GM10266 (cell line): ENCODE results near the gene DUOX2.

Experiments
- DNase-seq: peaks from one replicate; pipeline ENCODE4 v3.0.0; 2012; ENCODE audit errors: extremely low spot score
- TF ChIP-seq, protein P1 (sequence below): IDR thresholded peaks from 2 replicates; pipeline ENCODE4 v1.5.1; 2012; ENCODE audit warnings: mild to moderate bottlenecking, low read depth; ENCODE audit not compliant: control insufficient read depth, insufficient read depth; ENCODE audit errors: missing control alignments

Gene DUOX2

DNA sequence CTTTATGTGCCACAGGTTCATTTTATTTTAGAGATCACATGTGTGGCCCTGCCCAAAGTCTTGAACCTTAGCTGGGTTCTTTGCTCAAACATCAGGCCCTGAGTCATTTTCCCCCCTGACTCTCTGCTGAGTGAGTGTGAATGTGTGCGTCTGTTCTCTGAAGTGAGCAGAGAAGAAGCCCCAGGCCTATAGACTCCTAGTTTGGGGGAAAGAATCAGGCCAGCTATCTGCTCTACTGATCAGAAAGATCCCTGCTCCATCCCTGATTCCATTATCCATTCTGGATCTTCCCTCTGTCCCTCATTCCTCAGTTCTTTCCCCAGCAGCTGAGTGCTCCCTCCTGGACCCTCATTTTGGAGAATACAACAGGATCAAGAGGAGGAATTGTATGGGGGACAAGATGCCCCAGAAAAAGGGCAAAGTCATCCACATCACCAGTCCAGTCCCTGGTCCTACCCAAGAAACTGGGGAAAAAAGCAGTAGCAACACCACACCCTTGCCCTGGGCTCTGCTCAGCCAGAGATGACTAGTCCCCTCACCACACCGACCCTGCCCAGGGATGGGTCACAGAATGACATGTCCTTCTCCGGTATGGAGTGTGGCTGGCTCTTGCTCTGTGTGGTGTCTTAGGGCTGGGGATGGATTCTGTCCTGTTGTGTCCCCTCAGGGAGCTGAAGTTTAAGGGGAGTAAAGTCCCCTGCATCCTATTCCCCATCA, 19.0 kb upstream of the DUOX2 start:
- no peak for DNase-seq
- TF ChIP-seq, protein P1, sequence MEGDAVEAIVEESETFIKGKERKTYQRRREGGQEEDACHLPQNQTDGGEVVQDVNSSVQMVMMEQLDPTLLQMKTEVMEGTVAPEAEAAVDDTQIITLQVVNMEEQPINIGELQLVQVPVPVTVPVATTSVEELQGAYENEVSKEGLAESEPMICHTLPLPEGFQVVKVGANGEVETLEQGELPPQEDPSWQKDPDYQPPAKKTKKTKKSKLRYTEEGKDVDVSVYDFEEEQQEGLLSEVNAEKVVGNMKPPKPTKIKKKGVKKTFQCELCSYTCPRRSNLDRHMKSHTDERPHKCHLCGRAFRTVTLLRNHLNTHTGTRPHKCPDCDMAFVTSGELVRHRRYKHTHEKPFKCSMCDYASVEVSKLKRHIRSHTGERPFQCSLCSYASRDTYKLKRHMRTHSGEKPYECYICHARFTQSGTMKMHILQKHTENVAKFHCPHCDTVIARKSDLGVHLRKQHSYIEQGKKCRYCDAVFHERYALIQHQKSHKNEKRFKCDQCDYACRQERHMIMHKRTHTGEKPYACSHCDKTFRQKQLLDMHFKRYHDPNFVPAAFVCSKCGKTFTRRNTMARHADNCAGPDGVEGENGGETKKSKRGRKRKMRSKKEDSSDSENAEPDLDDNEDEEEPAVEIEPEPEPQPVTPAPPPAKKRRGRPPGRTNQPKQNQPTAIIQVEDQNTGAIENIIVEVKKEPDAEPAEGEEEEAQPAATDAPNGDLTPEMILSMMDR = no peak

DNA sequence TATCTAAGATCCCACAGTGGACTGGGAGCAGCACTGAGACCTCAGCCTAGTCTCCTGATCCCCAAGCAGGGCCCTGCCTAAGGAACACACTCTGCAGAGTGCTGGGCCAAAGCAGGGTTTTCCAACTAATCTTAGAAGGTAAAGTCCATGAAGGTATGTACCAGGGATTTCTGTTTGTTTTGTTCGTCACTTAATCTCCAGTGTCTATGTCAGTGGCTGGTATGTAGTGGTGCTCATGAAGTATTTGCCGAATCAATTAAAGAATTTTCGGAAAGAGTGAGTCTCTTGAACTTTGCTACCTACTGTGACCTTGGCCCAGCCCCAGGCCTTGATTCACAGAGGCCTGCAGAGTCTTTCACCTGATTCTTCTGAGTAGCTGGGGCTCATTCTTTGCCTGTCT, 17.5 kb upstream of the DUOX2 start:
- TF ChIP-seq, protein P1 = no peak
- DNase-seq = no peak

DNA sequence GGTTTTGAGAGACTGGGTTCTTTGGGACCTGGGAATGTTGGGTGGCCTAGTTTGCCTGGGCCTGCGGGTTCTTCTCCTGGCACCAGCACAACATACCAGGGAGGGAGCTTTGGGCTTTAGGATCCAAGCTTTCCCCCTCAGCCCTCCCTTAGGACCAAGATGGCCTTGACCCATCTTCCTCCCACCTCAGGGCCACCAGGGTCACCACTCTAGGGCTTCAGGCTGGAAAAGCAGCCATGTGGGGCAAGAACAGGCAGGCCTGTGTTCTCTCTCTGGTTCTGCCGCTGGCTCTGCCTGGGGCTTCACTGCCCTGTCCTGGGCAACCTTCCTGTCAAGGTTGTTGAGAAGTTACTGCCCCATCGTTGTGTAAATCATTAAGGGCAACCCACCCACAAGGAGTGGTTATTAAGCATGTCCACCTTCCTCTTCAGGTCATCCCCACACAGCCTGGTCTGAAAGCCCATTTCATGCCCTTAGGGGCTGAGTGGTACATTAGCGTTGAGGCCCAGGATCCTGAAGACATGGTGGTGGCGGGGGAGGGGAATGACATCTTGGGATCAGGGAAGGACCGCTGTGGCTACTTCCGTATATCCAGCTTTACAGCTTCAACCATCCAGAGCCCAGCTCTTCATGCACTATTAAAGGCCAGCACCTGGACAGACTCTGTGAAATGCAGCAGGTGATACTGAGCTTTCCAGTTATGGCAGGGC, 16.5 kb upstream of the DUOX2 start:
- no peak for DNase-seq
- TF ChIP-seq, protein P1 = no peak

DNA sequence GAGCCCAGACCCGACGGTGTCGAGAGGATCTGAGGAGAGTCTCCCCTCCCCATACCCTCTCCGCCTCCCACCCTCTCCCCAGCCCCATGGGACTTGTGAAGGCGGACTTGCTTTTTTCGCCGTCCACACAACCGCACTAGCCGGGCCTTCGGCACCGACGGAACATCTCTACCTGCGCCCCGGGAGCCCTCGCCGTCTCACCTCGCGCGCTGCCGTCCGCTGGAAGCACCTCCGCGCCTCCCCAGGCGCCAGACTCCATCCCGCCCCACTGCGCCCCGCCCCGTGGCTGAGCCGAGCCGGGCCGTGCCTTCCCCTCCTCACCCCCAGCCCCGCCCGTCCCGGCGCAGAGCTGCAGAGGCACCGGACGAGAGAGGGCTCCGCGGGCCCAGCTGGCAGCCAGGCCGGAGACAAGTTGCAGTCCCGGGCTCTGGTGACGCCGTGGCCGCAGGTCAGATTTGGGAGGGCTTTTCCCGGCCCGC, 15.7 kb upstream of the DUOX2 start, which contains the start of the genes DUOX1 and DUOXA1:
DUOX1 (plus strand) TSS at position 344 of the 479 bp plus-strand sequence. CDS start 1,973 bp downstream, outside the sequence.
DUOXA1 (minus strand) TSS at position 229 of the 479 bp plus-strand sequence. CDS start 6,865 bp downstream, outside the sequence.
- TF ChIP-seq, protein P1 = no peak
- no peak for DNase-seq

DNA sequence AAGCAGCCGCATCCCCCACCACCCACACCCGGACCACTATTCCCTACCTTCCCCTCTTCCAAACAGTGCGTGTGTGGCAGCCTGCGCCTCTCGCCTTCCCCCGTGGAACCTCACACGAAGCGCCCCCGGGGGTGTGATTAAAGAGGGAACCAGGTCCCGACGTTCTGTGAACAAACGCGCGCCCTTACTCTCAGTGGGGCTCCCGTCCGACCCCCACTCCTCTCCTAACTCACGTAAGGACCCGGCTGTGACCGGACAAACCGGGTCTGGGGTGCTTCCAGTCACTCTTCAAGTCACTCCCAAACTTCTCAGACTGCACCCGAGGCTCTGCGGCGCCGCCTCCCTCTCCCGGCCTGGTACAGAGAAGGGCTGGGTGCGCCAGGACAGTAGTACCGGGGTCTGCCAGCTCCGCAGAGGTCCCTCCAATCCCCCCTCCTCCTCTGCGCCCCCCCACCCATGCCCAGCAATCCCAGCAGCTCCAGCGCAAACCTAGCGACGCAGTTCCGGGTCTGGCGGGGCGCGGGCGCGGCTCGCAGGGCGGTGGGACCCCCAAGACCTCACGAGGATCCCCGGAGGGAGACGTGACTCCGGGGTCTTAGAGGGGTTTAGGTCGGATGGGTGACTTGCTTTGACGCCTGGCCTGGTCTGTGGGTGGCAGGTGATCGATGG, 15.1 kb upstream of the DUOX2 start:
- TF ChIP-seq, protein P1 = no peak
- no peak for DNase-seq

DNA sequence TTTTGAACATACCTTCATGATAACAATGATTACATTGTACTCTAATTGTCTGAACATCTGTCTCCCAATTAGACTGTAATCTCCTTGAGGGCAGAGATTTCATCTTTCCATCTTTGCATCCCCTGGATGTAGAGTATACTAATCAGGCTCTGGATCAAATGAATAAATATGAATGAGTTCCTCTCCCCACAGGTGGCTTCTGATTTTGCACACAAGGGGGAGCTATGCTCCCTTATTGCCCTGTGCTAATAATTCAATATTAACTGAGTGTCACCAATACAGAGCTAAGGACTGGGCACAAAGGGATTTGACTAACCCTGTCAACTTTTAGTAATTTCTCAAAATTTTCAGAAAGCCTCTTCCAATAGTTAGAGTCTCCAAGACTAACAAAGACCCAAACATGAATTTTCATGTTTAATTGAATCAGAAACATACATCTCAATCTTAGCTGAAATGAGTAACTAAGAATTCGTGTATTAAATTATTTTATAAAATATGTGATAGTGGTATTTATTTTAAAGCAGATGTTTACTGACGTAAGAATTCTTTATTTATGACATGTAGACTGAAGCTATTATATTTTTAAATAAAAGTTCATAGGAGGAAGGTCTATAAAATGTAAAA, 12.7 kb upstream of the DUOX2 start:
- no peak for DNase-seq
- TF ChIP-seq, protein P1 = peak; percentile 63
